ACHN (cell line): ENCODE data around the gene TMEM109.

Experiments
- DNase-seq: peaks from one replicate; pipeline ENCODE4 v3.0.0-alpha.2; 2015
- in situ Hi-C: cut with HindIII; loops from 2 replicates; pipeline ENCODE4 v1.10.0; 2017; ENCODE audit warnings: low sequenced_read_pairs, low pct_ligation_motif_present, low pct_unique_long_range_greater_than_20kb

The TMEM109 gene

GRCh38 chr11:60921777-60922335, 7.9 kb downstream of the TMEM109 start:
- in situ Hi-C loops, result no loop called here
- no peak for DNase-seq

GRCh38 chr11:60922906-60923305, 8.9 kb downstream of the TMEM109 start:
- in situ Hi-C loops, result no loop called here
- DNase-seq, result no peak

- DNase-seq, result no peak
- in situ Hi-C loops, result no loop called here
Measured at GRCh38 chr11:60923326-60923725, 9.4 kb downstream of the TMEM109 start.

GRCh38 chr11:60923800-60924109, 9.8 kb downstream of the TMEM109 start:
- DNase-seq, result no peak
- in situ Hi-C loops, result no loop called here

GRCh38 chr11:60924110-60924905, 10.3 kb downstream of the TMEM109 start, which contains the start of gene TMEM132A:
TSS of gene TMEM132A (plus strand) at chr11:60924460. CDS start at chr11:60924634, 174 bp downstream.
- DNase-seq, result peak; percentile 64
- in situ Hi-C loops, result no loop called here

- no peak for DNase-seq
- in situ Hi-C loops, result no loop called here
Measured at GRCh38 chr11:60924906-60925853, 11.2 kb downstream of the TMEM109 start.

GRCh38 chr11:60925868-60926267, 11.9 kb downstream of the TMEM109 start:
- in situ Hi-C loops, result no loop called here
- peak; percentile 49 for DNase-seq

- in situ Hi-C loops, result no loop called here
- DNase-seq, result no peak
Measured at GRCh38 chr11:60926500-60926899, 12.5 kb downstream of the TMEM109 start.

- DNase-seq, result no peak
Measured at GRCh38 chr11:60927061-60927592, 13.2 kb downstream of the TMEM109 start.

GRCh38 chr11:60927600-60927999, 13.6 kb downstream of the TMEM109 start:
- in situ Hi-C loops, result no loop called here
- DNase-seq, result no peak

More at GRCh38 chr11:60927061-60927592, 13.2 kb downstream of the TMEM109 start:
- in situ Hi-C loops, result no loop called here

GRCh38 chr11:60928563-60929001, 14.6 kb downstream of the TMEM109 start:
- no peak for DNase-seq
- in situ Hi-C loops, result no loop called here

- in situ Hi-C loops, result no loop called here
- no peak for DNase-seq
Measured at GRCh38 chr11:60929764-60930163, 15.8 kb downstream of the TMEM109 start.

GRCh38 chr11:60930394-60930793, 16.4 kb downstream of the TMEM109 start:
- in situ Hi-C loops, result no loop called here
- DNase-seq, result no peak

GRCh38 chr11:60931917-60932316, 18.0 kb downstream of the TMEM109 start:
- DNase-seq, result no peak

GRCh38 chr11:60932605-60933356, 18.8 kb downstream of the TMEM109 start:
- DNase-seq, result no peak
- in situ Hi-C loops, result no loop called here

More at GRCh38 chr11:60931917-60932316, 18.0 kb downstream of the TMEM109 start:
- in situ Hi-C loops, result no loop called here

- no peak for DNase-seq
- in situ Hi-C loops, result no loop called here
Measured at GRCh38 chr11:60933416-60934123, 19.6 kb downstream of the TMEM109 start.

- in situ Hi-C loops, result no loop called here
- DNase-seq, result no peak
Measured at GRCh38 chr11:60934124-60934789, 20.3 kb downstream of the TMEM109 start.
